ENCODE measurements around the gene PRDM2.
A peak's percentile ranks its signal among the peaks of the same experiment; 100 is the strongest.
"Not testable (repeated sequence)": the region's sequence is repeated elsewhere in the genome, so short reads cannot be mapped to it uniquely, and the experiment has no call there.

The PRDM2 gene

DNA sequence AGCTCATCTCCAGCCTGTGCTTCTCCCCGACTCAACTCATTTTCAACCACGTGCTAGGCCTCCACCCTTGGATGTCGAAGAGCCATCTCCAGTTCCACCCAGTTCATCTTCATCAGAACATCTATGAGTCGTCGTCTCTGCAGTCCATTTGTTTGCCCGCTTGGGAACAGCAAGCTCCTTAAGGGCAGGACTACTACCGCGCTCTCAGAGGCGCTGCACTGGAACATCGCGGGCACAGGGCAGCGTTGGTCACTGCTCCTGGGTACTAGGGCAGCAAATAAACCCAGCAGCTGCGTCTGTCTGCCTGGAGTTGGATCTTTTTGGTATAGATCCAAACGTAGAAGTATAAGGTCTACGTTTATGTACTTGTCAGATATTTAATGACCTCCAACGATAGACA, 478 bp upstream of the PRDM2 start:
- no peak for DNase-seq

DNA sequence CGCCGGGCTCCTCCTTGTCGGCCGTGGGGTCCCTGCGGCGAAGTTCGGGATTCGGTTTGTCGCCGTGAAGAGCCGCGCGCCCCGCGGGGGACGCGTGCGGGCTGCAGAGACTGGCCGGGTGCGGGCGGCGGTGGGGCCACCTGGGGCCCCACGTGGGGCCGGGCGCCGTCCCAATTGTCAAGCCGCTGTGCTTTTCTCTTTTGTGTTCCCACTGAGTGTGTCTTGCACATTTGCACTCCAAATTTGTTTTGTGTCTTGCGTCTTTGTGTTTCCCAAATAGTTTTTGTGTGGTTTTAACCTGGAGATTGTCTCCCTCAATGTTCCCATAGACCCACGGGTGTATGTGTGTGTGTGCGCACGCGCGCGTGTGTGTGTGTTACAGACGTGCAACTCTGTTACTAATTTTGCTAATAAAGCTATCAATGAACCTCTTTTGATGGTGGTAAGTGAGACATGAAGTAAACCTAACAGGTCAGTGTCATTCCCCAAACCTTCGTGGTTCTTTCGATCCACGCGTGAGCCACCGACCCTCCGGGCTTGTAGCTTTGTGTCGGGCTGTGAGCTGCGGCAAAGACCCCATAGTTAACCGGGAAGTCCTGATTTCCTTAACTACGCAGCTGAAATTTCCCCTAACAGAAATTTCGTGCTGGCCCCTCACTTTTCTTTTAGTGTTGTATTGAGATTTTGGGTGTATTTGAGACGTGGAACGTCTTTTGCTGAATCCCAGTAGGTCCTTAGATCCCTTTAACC, 708 bp downstream of the PRDM2 start:
- peak; percentile 56 for DNase-seq

DNA sequence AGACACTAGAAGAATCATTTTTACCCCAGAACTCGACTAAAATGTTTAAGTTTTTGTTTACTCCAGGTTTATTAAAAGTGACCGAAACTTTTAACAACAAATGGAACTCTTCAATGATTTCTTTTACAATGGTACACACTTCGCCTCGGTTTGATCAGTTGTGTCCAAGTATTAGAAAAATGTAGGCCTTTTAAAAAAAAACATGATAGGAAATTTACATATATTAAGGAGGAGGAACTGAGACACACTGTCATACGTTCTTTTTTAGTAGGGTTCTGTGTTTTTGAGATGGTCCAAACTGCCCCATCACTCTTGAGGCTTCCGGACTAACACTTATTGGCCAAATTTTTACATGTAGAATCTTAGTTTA, 1.3 kb downstream of the PRDM2 start:
- DNase-seq: peak; percentile 24

DNA sequence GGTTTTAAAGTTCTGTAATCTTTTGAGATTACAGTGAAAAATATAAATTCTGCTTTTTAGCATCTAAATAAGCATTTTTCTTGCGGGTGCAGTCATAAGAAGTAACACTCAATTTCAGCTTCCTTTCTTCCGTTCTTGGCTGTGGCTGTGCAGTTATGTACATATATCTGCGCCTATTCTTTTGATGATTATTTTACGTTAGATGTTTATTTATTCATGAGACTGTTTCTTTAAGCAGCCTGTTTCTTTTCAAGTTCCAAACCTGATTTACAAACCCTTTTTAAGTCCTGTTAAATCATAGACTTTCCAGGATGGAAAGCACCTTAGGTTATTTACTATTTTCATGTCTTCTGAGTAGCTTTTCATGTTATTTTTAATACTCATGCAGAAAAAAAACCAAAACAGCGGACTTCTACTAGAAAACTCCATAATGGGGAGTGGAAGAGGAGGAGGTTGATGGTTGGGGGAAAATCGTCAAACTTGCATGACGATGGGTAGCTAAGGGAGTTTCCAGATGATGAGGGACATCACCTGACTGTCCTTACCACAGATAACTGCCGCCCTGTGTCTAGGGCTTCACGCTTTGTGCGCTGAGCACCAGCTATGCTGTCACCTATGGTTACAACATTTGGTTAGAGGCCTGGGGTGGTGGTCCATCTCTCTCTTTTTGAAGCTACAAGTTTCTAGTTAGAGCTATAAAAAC, 2.6 kb downstream of the PRDM2 start:
- DNase-seq: peak; percentile 88

DNA sequence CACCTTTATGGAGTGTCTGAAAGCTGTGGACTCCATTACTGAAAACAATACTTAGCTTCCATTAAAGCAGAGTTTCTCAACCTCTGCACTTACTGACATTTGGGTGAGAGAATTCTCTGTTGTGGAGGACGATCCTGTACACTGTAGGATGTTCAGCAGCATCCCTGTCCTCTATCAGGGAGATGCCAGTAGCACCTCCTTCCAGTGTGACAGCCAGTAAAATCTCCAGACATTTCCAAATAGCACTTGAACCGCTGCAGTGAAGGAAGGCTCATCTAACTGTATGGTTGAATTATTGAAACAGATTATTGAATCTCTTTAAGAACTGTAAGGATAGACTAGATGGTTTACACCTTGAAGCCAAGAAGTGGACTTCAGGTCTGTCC, 3.1 kb downstream of the PRDM2 start:
- DNase-seq: no peak

DNA sequence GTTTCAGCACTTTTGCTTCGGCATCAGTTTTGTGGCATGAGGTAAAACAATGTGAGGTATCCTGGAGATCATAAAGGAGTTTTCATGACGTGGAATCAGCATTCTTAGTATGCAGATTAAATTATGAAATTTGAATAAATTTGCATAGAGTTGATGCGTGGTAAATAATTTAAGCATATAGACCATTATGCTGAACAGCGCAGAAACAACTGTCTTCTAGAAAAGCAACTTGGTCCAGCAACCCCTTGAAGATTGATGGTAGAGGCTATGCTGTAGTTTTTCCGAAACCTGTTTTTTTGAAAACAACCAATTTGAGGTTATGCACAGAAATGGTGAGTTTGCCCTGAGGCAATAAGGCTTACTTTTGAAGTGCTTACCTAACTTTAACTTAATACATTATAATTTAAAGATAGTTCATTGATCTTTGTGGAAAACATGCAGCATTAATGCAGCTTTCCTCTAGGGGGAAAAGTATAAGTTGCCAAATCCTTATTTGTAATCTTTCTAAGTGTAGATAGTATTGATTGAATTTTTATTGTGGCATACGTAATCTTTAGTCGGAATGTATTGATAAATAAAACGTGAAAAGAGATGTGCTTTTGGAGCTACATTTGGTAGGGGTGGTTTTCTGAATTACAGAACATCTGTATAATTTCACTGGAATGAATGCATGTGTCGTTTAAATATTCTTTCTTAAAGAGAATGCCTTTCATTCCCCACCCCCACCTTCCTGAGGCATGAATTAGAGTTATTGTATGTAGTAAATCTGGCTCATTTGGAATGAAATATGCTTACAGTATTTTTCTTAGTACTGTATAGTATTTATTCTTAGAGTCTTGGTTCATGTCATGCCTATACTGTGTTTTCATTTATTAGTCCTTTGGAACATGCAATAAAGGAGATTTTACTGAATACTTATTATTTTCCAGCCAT, 3.8 kb downstream of the PRDM2 start:
- DNase-seq: no peak

DNA sequence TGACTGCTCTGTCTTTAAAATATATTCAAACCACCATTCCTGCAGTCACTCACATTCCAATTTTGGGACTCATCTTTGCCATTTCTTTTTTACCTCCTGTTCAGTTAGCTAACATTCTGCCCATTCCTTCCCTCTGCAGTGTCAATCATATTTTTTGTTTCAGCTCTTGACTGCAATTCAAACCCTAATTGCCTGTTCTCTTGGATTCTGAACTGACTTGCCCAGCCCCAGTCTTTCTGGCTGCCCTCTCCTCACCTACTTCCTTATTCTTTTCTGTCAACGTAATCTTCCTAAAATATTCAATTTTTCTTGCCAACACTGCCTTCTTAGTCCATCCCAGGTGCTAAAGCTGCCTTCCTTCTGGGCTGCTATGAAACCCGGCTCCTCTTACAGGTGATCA, 6.1 kb downstream of the PRDM2 start:
- DNase-seq: no peak

DNA sequence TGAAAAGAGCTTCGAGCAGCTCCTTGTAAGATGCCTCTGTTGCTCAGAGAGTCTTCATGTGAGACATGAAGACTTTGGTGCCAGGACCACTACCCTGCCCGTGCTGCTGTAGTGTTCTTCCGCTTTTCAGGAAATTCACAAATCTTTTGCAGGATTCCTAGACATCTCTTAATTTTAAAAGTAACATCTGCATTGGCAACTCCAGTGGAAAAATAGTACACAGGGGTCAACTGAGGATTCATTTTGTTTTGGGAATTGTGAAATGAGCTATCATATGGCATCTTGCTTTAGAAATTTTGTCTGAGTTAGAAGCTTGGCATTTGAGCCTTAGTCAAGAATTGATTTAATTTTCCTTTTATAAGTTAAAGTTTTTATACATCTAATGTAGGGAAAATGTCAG, 7.2 kb downstream of the PRDM2 start:
- no peak for DNase-seq

DNA sequence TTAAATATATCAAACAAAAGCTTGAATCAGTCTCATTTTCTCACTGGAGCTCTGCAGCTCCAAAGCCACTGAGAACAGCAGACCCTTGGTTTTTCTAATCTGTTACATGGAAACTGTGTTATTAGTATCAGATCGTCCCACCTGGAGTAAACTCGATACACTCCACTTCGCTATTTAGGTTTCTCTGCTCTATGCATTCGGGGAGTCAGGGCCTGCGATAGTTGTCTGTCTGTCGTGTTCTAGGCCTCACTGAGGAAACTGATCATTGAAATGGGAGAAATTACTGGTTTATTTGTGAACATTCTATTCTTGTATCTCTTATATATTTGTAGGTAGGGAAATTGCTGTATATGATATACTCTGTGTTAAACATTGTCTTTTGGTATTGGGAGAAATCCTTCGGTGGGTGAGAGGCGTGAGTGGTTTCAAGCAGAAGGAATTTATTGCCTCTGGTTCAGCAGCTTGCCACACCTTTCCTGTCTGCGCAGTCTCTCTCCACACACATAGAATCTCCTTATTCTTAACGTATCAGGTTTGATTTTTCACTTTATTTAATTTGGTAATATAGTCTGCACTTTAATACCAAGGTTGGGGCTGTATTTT, 8.5 kb downstream of the PRDM2 start:
- DNase-seq: no peak

DNA sequence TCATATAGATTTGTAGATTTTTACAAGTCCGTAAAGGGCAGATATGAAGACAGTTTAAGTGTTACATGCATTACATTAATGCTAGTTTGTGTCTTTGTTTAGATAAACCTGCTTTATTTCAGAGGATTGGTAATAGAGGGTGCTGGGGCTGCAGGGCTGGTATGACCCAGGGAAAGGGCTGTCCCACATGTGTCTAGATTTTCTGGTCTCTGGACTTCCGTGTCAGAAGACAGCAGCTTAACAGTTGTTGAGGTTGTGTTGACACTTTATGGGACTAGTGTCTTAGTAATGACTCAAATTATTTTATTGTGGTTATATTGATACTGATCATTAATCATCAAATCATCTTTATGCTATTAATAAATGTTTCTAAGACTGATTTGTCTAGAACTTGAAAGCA, 10.1 kb downstream of the PRDM2 start:
- no peak for DNase-seq

DNA sequence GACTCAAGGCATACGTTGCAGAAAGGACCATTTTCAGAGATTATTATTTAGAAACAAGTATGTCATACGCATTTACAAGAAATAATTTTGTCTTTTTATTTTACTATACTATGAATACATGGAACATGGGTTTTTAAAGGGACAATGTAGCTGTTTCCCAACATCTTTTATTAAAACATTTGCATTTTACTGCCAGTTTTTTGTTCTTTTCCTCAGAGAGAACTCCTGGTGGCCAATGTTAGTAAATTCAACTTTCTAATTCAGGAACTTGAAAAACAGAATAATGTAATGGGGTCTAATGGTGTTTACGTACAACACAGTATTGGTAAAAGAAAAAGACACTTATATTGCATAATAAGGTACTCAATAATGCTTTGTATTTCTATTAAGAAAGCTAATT, 14.9 kb downstream of the PRDM2 start:
- DNase-seq: no peak

DNA sequence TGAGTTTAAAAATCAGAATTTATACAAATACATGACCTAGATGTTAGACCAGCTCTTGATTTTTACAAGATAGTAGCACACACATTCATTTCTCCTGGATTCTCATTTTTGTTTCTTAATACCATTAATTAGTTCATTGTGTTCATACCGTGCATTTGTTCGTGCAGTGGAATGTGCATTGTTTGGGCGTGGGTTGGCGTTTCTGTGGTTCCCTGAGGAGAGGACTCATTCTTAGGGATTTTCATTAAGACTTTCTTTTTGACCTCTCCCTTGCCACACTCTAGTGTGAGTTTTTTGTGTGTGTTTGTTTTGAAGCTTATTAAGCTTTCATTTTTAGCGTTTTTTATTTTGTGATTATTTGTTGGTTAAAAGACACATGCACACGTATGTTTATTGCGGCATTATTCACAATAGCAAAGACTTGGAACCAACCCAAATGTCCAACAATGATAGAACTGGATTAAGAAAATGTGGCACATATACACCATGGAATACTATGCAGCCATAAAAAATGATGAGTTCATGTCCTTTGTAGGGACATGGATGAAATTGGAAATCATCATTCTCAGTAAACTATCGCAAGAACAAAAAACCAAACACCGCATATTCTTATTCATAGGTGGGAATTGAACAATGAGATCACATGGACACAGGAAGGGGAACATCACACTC, 15.8 kb downstream of the PRDM2 start:
- not testable (repeated sequence) for DNase-seq

DNA sequence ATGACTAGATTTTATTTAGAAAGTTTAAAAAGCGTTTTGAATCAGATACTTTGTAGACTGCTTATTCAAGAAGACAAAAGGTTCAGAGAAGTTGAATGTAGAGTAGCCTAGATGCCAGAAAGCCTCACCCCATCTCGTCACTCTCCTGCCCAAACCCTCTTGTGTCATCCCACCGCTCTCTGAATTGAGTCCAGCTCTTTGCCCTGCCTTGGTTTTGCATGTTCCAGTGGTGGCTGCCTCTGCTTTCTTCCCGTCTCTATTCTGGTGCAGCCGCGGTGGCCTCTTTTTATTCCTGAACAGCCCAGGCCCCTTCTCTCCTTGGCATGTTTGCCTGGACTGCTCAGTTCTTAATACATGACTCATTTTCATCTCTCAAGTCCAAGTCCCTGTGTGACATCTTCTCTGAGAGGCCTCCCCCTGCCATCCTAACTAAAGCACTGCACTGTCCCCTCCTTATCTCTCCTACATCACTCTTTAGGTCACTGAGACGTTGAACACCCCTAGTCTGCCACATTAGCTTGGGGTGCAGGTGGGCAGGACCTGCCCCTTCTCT, 22.9 kb downstream of the PRDM2 start:
- no peak for DNase-seq

DNA sequence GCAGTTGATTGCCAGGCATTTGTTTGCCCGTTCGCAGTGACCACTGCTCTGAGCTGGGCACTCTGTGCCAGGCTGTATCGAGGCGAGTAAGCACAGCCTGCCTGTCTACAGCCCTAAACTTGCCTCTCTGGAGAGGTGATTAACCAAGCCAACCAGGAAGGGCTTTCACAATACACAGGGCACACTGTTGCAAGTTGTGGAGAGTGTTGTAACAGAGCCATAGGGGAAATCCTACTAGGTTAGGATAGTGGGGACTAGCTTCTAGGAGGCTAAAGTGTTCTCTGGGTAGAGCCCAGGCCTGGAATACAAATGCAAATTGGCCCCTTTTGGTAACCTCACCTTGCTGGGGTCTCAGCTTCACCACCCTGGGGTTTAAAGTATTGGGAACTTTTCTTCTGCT, 23.8 kb downstream of the PRDM2 start:
- DNase-seq: no peak

DNA sequence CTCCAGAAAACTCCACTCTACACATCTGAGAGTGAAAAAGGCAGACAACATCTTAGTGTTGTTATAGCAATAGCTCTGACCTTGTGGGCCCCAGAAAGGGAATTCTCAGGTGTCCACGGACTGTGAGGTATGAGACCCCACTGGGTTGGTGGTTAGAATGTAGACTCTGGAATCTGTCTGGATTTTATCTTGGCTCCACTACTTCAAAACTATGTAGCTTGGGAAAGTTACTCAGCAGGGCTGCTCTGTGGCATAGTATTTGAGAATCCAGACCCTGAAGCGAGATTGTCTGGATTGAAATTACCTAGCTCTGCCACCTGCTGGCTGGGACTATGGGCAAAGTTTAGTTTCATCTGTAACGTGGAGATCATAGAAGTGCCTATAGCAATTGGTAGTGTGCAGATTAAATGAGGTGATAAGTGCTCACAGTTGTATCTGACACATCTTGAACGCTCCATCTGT, 25.8 kb downstream of the PRDM2 start:
- peak; percentile 63 for DNase-seq

DNA sequence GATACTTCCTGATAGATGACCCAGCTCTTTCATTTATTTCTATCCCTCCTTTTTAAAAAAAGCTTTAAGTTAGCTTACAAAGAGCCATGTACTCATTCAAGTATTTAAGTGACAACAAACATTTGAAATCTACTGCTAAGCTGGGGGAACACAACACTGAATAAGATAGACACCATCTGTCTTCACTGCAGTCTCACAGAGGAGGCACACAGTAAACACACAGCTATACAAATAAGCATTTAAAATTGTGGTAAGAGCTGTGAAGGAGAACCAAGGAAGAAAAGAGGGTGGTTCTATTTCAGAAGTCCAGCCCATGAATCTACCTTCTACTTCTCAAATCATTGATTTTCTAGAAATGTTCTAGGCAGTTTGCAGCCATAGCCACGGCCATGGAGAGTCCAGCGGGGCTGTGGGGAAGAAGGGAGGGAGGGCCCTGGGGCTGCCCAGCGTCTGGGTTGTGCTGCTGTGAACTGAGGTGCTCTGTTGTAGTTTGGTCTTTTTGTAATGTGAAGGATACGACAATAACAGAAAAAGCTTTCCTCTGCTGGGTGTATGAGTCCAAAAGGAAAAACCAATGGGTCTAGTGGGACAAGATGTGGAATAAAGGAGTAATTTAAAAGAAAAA, 28.2 kb downstream of the PRDM2 start:
- no peak for DNase-seq

DNA sequence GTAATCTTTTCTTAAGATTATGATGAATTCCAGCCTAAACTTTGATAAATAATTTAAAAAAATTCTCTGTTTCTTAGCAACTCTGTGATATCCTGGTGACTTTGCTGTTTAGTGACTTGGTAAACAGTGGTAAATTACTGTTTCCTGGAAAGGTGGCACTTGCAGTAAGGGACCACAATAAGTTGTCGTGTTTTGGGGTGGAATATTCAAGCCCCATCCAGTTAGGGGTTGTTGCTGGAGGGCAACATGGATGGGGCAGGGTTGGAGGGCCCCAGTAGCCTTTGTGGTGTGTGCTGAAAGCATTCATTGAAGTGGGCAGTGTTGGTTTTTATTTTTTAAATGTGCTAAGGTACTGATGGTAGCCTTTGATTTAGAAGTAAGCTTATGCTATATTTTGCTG, 30.3 kb downstream of the PRDM2 start:
- DNase-seq: peak; percentile 43

DNA sequence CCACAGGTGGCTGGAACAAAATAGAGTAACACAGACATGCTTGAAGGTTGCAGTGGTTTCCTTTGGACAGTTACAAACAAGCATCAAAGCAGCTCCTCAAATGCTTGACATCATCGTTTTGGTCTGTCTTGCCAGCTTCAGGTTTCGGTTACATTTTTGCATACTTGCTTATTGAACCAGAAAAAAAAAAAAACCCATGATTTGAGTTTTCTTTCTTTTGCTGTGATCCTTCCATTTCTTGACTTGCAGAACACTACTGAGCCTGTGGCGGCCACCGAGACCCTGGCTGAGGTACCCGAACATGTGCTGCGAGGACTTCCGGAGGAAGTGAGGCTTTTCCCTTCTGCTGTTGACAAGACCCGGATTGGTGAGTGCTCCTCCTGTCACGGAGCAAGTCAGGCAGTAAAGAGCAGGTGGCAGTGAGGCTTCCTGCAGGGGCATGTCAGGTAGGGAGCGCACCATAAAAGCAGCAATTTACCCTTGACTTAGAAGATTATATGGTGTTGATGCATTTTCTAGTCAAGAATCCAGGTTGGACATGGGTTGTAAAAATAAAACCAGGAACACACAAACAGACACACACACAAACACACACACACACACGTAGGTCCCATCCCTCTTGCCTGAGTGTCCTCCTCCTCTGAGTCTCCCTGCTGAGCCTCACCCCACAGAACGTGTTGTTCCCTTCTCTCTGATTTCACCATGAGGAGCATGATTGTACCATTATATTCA, 30.9 kb downstream of the PRDM2 start:
- DNase-seq: peak; percentile 93

DNA sequence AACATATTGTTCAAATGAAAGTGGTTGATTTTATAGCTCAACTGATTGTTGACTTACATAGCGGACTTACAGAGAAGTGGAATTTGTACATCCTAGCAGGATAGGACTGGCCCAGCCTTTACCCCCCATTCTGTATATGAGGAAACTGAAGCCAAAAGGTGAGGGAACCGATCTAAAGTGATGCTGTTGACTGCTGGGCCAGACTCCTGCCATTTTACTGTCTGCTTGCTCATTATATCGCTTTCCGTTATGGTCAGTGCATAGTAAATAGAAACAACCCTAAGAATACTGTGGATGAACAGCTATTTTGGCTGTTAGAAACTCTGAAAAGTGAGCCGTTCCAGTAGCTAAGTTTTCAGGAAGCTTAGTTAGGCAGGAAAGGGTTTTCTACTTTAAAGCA, 31.9 kb downstream of the PRDM2 start:
- no peak for DNase-seq

DNA sequence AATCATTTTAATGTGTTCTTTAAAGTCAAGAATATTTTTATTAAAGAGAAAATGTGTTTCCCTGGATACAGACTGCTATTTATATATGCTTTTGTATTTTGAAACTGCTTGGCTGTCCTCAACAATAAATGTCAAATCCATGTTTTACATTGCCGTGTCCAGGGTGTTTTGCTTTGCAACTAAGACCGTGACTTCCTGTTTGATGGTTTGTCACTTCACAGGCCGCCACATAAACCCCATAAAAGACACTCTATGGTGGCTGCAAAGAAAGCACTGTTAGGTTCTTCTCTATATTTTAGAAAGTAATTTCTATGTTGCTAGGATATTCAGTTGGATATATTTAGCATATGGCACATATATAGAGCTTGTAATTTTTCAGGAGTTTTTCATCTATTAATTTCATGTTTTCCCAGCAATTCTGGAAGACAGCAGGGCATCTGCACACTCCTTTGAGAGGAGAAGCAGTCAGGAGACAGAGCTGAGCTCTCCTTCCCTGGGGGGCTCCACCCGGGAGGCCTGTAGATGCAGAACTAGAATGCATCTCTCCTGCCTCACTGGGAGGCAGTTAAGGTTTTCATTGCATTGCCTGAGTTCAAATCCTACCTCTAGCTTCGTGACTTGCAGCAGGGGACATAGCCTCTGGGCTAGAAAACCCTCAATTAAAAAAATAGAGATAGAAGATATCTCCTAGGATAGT, 33.1 kb downstream of the PRDM2 start:
- peak; percentile 53 for DNase-seq
